Measurements from ENCODE around the gene CDC42EP2. TPM values are rescaled to one million over a fixed set of nuclear protein-coding genes. Genes with fewer than 3 reads are reported as not detected.

The CDC42EP2 gene
- total and polyA plus RNA-seq, 2 donors (not counting 3 experiments of a cell fraction or from before 2014, with no cell fraction given), result 23.9 to 26.4 TPM

DNA sequence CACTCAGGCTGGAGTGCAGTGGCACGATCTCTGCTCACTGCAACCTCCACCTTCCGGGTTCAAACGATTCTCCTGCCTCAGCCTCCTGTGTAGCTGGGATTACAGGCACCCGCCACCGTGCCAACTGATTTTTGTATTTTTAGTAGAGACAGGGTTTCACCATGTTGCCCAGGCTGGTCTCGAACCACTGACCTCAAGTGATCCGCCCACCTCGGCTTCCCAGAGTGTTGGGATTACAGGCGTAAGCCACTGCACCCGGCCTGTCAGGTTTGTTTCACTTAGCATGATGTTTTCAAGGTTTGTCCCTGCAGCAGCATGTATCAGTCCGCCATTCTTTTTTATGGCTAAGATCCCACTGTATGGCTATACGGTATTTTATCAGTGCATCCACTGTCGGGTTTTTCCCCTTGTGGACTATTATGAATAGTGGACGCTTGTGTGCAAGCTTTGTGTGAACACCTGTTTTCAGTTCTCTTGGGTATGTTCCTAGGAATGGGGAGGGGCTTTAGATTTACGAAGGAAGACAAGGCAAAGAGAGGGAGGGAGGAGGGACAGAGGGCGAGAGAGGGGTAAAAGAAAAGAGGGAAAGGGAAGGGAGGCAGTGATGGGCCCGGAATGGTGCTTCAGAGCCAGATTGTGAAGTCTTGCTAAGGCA is 13.9 kb upstream of the CDC42EP2 start:
- H3K27ac ChIP-seq (ENCODE audit: insufficient read depth, low read depth, low read length), result no peak overlapping the region
- CTCF ChIA-PET, result interaction anchor here (3.3 kb wide), 1 partner anchor 16 kb away, joined by 17 read pairs; no protein-coding TSS in a partner anchor

More for the DNA sequence above, 13.9 kb upstream of the CDC42EP2 start:
- BruUV-seq (replicated peaks), result no TSS peak
- DNase-seq (ENCODE audit: low read depth, low spot score) (no peak), FAIRE-seq (no peak)
- no peak overlapping the region for H2AFZ ChIP-seq (ENCODE audit: low read depth, low read length)
- no peaks in the 10 kb centered on the region for H3K4me1 ChIP-seq (ENCODE audit: control insufficient read depth, extremely low read depth, insufficient read depth, low read length)
- H3K9me1 ChIP-seq (replicated peaks; ENCODE audit: control insufficient read depth, extremely low read depth, insufficient read depth, low read length), result no peaks in the 10 kb centered on the region
- TF ChIP-seq, protein P1, sequence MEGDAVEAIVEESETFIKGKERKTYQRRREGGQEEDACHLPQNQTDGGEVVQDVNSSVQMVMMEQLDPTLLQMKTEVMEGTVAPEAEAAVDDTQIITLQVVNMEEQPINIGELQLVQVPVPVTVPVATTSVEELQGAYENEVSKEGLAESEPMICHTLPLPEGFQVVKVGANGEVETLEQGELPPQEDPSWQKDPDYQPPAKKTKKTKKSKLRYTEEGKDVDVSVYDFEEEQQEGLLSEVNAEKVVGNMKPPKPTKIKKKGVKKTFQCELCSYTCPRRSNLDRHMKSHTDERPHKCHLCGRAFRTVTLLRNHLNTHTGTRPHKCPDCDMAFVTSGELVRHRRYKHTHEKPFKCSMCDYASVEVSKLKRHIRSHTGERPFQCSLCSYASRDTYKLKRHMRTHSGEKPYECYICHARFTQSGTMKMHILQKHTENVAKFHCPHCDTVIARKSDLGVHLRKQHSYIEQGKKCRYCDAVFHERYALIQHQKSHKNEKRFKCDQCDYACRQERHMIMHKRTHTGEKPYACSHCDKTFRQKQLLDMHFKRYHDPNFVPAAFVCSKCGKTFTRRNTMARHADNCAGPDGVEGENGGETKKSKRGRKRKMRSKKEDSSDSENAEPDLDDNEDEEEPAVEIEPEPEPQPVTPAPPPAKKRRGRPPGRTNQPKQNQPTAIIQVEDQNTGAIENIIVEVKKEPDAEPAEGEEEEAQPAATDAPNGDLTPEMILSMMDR (IDR thresholded peaks at IDR 0.05; ENCODE audit: extremely low read depth in 1 of 2, insufficient read depth in 1 of 2, low read depth in 1 of 2, low read length in 2 of 2), result no peak
- TF ChIP-seq FOS (IDR thresholded peaks at IDR 0.05; ENCODE audit: borderline replicate concordance, insufficient read depth, low read length), result no peak
- no peak for TF ChIP-seq GATA2 (IDR thresholded peaks at IDR 0.05; ENCODE audit: insufficient read depth, insufficient read length, low read depth, low read length)
- TF ChIP-seq MYC (IDR thresholded peaks at IDR 0.05; ENCODE audit: low read depth, low read length), result no peak
- no peak for TF ChIP-seq POLR2A (IDR thresholded peaks at IDR 0.05; ENCODE audit: low read depth, low read length)
- no peak for TF ChIP-seq EZH2 (IDR thresholded peaks at IDR 0.05; ENCODE audit: borderline replicate concordance, low read depth, low read length, severe bottlenecking)
- no peak for TF ChIP-seq POLR2AphosphoS5 (IDR thresholded peaks at IDR 0.05; ENCODE audit: insufficient read depth, low read depth, low read length)
- no peak for TF ChIP-seq JUN (IDR thresholded peaks at IDR 0.05; ENCODE audit: borderline replicate concordance, insufficient read depth, insufficient read length, low read depth)
- TF ChIP-seq MAX (IDR thresholded peaks at IDR 0.05; ENCODE audit: insufficient read depth, insufficient read length), result no peak
- H3K36me3 ChIP-seq (ENCODE audit: control insufficient read depth in 2 of 2, extremely low read depth in 1 of 2, insufficient read depth in 2 of 2, low read length in 2 of 2), result no peaks in the 10 kb centered on the region
- no peaks in the 10 kb centered on the region for H3K9me3 ChIP-seq (replicated peaks; ENCODE audit: control insufficient read depth, insufficient read depth, low read length)
- H3K4me2 ChIP-seq (ENCODE audit: insufficient read depth, low read length), result no peak overlapping the region
- H4K20me1 ChIP-seq (replicated peaks; ENCODE audit: control insufficient read depth, extremely low read depth, insufficient read depth, low read length), result no peaks in the 10 kb centered on the region
- no peak overlapping the region for H3K9ac ChIP-seq (replicated peaks; ENCODE audit: extremely low read depth, insufficient read depth, low read length)
- intact Hi-C loops (cut with micrococcal nuclease), result no loop called here
- POLR2A ChIA-PET, result no interaction called here
- H3K4me3 ChIP-seq (replicated peaks in 1 of 3; ENCODE audit: insufficient read depth in 1 of 3, low read depth in 1 of 3, low read length in 3 of 3), result no peak overlapping the region
- dilution Hi-C loops (cut with MboI; ENCODE audit: extremely low pct_ligation_motif_present, low sequenced_read_pairs), result no loop called here
- H3K27me3 ChIP-seq (ENCODE audit: control insufficient read depth in 2 of 2, insufficient read depth in 2 of 2, low read length in 2 of 2), result no peaks in the 10 kb centered on the region
- H3K79me2 ChIP-seq (ENCODE audit: control insufficient read depth, insufficient read depth, low read length), result no peaks in the 10 kb centered on the region

Data from endothelial cell of umbilical vein (primary cell).